ENCODE data around the gene WHRN. TPM values are rescaled to one million over a fixed set of nuclear protein-coding genes. Genes with fewer than 3 reads are reported as not detected.

WHRN gene
- total and polyA plus RNA-seq, 2 of the 13 experiments (the other 11 are each of a cell fraction or from before 2014, with no cell fraction given): 2.3 to 5.3 TPM

GRCh38 chr9:114384341-114384740, 120.9 kb downstream of the WHRN start (continued):
- TF ChIP-seq KAT8 (CRISPR knock-in tag; IDR thresholded peaks at IDR 0.05) (no peak), IKZF4 (CRISPR knock-in tag; IDR thresholded peaks at IDR 0.05; ENCODE audit: borderline replicate concordance, low read depth, not compliant biosample characterization) (no peak), ZFP36L2 (CRISPR knock-in tag; IDR thresholded peaks at IDR 0.05) (no peak), KDM6A (CRISPR knock-in tag; IDR thresholded peaks at IDR 0.05; ENCODE audit: low read depth) (no peak), PHF8 (CRISPR knock-in tag; IDR thresholded peaks at IDR 0.05) (no peak)

- DNase-seq (ENCODE audit: low spot score) (no peak), FAIRE-seq (no peak), ATAC-seq (no peak)
- no peaks in the 10 kb centered on the region for H3K27me3 ChIP-seq (ENCODE audit: control insufficient read depth in 1 of 2, insufficient read depth in 2 of 2, low read length in 2 of 2)
- WGBS (ENCODE audit: low lambda C conversion rate): 87% methylated on average over 8 of the region's 8 CpGs
- no peak for TF ChIP-seq MAFK (conservative IDR thresholded peaks at IDR 0.05 in 1 of 2, IDR thresholded peaks at IDR 0.05 in 1 of 2; ENCODE audit: low read length in 2 of 2)
- no peak for TF ChIP-seq ZBTB7B (CRISPR knock-in tag; IDR thresholded peaks at IDR 0.05)
- TF ChIP-seq, protein P1, sequence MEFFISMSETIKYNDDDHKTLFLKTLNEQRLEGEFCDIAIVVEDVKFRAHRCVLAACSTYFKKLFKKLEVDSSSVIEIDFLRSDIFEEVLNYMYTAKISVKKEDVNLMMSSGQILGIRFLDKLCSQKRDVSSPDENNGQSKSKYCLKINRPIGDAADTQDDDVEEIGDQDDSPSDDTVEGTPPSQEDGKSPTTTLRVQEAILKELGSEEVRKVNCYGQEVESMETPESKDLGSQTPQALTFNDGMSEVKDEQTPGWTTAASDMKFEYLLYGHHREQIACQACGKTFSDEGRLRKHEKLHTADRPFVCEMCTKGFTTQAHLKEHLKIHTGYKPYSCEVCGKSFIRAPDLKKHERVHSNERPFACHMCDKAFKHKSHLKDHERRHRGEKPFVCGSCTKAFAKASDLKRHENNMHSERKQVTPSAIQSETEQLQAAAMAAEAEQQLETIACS (CRISPR knock-in tag; IDR thresholded peaks at IDR 0.05): no peak
- no peak for TF ChIP-seq MNT (IDR thresholded peaks at IDR 0.05)
- TF ChIP-seq BCL6 (CRISPR knock-in tag; IDR thresholded peaks at IDR 0.05): no peak
- TF ChIP-seq PHF21A (CRISPR knock-in tag; IDR thresholded peaks at IDR 0.05): no peak
- TF ChIP-seq SP2 (CRISPR knock-in tag; IDR thresholded peaks at IDR 0.05): no peak
- no peak for TF ChIP-seq ZBTB1 (CRISPR knock-in tag; IDR thresholded peaks at IDR 0.05; ENCODE audit: borderline replicate concordance)
- TF ChIP-seq ZNF441 (CRISPR knock-in tag; IDR thresholded peaks at IDR 0.05; ENCODE audit: borderline replicate concordance): no peak
- TF ChIP-seq SNAI1 (CRISPR knock-in tag; IDR thresholded peaks at IDR 0.05; ENCODE audit: borderline replicate concordance): no peak
- no peak for TF ChIP-seq CTCF (CRISPR knock-in tag; IDR thresholded peaks at IDR 0.05)
- no peak for TF ChIP-seq ZNF572 (CRISPR knock-in tag; IDR thresholded peaks at IDR 0.05)
- TF ChIP-seq SALL1 (CRISPR knock-in tag; IDR thresholded peaks at IDR 0.05): no peak
- TF ChIP-seq ZNF431 (CRISPR knock-in tag; IDR thresholded peaks at IDR 0.05; ENCODE audit: borderline replicate concordance, low read depth): no peak
- no peak for TF ChIP-seq RBAK (CRISPR knock-in tag; IDR thresholded peaks at IDR 0.05)
- TF ChIP-seq EED (CRISPR knock-in tag; IDR thresholded peaks at IDR 0.05): no peak
- 0 out of 5 replicates have a peak, but pooled peaks cover 0 to 3% of the 10 kb centered on the region in 2 experiments for H3K36me3 ChIP-seq (replicated peaks in 1 of 2; ENCODE audit: control insufficient read depth in 1 of 2, insufficient read depth in 2 of 2, low read length in 2 of 2)
- intact Hi-C loops (cut with micrococcal nuclease; ENCODE audit: unreplicated experiment): no loop called here
- peaks cover 51% of the 10 kb centered on the region for H3K4me1 ChIP-seq (ENCODE audit: insufficient read depth, low read length)
- in situ Hi-C loops (cut with HindIII; ENCODE audit: extremely low pct_ligation_motif_present, low pct_unique_long_range_greater_than_20kb): no loop called here
- ChIA-PET POLR2A (no interaction called here), CTCF (ENCODE audit: low intra/inter-chr PET ratio, low total read pairs) (no interaction called here)
- BruUV-seq (replicated peaks): no TSS peak
- no peaks in the 10 kb centered on the region for H3K9me3 ChIP-seq (ENCODE audit: low read length)
- H4K20me1 ChIP-seq (ENCODE audit: insufficient read depth, low read length): 0 out of 2 replicates have a peak, but pooled peaks cover 5% of the 10 kb centered on the region
- no peak overlapping the region for H3K4me3 ChIP-seq (replicated peaks in 1 of 3; ENCODE audit: insufficient read depth in 1 of 3, low read depth in 2 of 3, low read length in 3 of 3)
- H3K4me2 ChIP-seq (ENCODE audit: low read depth, low read length): no peak overlapping the region
- no peak overlapping the region for H3K27ac ChIP-seq (ENCODE audit: extremely low read length, insufficient read depth, low read length)
- no peak overlapping the region for H3K9ac ChIP-seq (ENCODE audit: insufficient read depth, low read depth, low read length)
- no peak overlapping the region for H2AFZ ChIP-seq (ENCODE audit: low read length)
- no peaks in the 10 kb centered on the region for H3K79me2 ChIP-seq (ENCODE audit: insufficient read depth, low read length)
Measured at GRCh38 chr9:114383521-114384231, 121.6 kb downstream of the WHRN start.

Data from HepG2 (cell line).